Hematopoietic multipotent progenitor cell treated with erythropoietin and hydrocortisone succinate and interleukin-3 and kit ligand, for 15 days (in vitro differentiated cells): ENCODE measurements around the gene PTEN.
"Not testable (repeated sequence)": the region's sequence is repeated elsewhere in the genome, so short reads cannot be mapped to it uniquely, and the experiment has no call there.

ENCODE experiments used
- DNase-seq: peaks from one replicate; pipeline ENCODE4 v3.0.0-alpha.2; 2015; ENCODE audit warnings: low spot score

The PTEN gene

DNA sequence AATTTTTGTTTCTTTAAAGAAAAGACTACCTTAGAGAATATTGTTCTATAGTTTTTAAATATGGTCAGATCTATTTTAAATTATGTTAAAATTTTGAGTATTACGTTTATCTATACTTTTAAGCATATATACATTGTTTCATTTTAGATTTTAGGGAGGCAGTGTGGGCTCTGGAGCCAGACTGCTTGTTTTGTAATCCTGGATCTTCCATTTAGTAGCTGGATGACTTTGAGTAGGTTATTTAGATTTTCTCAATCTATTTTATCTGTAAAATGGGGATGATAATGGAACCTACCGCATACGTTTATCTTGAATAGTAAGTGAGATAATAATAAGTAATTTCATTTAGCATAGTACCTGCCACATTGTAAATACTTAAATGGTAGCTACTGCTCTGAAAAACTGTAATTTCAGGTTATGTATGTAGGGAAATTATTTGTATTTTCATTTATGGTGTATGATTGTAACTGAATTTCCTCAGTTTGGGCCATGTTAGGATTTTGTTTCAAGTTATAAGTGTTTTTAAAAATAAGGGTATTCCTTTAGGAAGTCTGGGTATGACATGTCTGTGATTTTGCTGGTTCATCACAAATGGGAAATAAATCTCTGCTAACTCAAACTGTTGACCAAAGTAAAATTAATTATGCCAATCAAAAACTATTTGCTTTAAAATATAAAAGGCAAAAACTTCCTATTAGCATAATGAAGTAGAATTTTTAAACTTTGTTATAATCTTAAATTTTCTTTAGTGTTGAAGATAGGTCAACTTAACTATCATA lies 6.5 kb downstream of the PTEN start:
- DNase-seq, result no peak

DNA sequence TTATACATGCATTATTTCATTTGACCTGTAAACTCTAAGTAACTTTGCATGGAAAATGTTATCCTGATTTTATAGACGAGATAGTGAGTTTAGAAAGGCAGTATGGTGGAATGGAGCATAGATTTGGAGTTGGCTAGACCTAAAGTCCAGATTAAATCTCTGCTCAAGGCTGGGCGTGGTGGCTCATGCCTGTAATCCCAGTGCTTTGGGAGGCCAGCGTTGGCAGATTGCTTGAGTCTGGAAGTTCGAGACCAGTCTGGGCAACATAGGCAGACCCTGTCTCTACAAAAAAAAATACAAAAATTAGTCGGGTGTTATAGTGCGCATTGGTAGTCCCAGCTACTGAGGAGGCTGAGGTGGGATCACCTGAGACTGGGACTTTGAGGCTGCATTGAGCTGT lies 9.4 kb downstream of the PTEN start:
- no peak for DNase-seq

DNA sequence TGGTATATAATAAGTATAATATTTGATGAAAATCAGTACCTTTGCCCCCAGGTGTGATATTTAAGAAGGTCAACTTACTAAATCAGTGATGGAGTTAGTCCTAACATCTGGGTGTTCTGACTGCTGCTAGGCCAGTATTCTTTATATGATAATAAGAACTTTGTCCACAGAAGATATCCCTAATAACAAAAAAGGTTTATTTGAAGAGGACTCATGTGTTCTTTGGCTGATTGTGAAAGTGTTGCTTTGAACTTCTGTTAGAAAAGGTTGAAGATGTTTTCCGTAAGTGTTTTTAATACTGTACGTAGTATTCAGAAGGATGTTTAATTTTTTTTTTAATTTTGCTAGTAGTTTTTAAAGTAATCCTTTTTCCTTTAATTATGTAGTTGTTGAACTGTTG lies 10.2 kb downstream of the PTEN start:
- no peak for DNase-seq

- DNase-seq, result no peak
Observed at GRCh38 chr10:87875929-87876571, 12.6 kb downstream of the PTEN start.

- DNase-seq, result no peak
Observed at GRCh38 chr10:87878664-87879459, 15.4 kb downstream of the PTEN start.

- no peak for DNase-seq
Observed at GRCh38 chr10:87880336-87880735, 16.9 kb downstream of the PTEN start.

DNA sequence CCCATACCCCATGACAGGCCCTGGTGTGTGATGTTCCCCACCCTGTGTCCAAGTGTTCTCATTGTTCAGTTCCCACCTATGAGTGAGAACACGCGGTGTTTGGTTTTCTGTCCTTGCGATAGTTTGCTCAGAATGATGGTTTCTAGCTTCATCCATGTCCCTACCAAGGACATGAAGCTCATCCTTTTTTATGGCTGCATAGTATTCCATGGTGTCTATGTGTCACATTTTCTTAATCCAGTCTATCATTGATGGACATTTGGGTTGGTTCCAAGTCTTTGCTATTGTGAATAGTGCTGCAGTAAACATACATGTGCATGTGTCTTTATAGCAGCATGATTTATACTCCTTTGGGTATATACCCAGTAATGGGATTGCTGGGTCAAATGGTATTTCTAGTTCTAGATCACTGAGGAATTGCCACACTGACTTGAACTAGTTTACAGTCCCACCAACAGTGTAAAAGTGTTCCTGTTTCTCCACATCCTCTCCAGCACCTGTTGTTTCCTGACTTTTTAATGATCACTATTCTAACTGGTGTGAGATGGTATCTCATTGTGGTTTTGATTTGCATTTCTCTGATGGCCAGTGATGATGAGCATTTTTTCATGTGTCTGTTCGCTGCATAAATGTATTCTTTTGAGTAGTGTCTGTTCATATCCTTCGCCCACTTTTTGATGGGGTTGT lies 18.1 kb downstream of the PTEN start:
- not testable (repeated sequence) for DNase-seq

GRCh38 chr10:87882555-87883294 lies 19.3 kb downstream of the PTEN start:
- DNase-seq, result no peak

- DNase-seq, result no peak
Observed at GRCh38 chr10:87886635-87887034, 23.2 kb downstream of the PTEN start.

- no peak for DNase-seq
Observed at GRCh38 chr10:87887146-87887545, 23.7 kb downstream of the PTEN start.

DNA sequence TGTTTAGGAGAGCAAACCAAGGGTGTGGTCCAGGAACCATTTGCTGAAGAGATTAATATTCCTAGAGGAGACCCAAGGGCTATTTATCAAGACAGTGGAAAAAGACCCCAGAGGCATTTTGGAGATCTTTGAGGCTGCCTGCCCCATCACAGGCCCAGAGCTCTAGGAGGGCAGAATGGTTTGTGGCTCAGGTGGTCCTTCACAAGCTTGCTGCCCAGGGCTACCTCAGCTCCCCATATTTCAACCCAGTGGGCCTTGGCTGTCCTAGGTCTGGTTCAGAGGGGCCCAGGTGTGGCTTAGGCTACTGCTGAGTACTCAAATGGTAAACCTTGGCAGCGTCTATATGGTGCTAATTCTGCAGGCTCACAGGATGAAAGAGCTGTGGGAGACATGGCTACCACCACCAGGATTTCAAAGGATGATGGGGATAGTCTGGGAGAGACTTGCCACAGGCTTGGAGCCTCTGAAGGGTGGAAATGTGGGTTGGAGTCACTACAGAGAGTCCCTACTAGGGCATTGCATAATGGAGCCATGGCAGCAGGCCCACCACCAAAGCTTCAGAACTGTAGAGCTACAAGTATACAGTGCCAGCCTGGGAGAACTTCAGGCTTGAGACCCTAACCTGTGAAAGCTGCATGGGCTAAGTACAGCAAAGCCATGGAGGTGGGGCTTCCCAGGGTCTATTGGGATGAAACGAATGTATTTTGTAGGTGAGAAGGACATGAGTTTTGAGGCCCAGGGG lies 24.3 kb downstream of the PTEN start:
- DNase-seq, result no peak

GRCh38 chr10:87895430-87895829 lies 32.0 kb downstream of the PTEN start:
- no peak for DNase-seq

DNA sequence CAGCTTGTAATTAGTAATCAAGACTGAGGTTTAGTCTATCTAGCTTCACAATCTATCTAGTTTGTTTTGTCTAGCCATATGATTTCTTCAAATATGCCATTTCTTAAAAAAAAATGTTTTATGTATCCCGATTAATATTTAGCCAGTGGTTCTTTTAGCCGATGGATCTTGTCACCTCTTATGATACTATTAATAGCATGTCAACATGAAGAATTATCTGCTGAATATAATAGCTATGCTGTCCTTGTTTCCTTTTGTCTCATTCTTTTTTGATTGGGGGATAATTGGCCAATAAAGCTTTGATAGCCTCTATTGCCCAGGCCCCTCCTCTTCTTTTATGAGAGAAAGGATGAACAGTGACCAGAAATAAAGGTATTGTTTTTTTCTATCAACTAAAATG lies 32.8 kb downstream of the PTEN start:
- no peak for DNase-seq

- DNase-seq, result not testable (repeated sequence)
Observed at GRCh38 chr10:87897957-87898356, 34.5 kb downstream of the PTEN start.

DNA sequence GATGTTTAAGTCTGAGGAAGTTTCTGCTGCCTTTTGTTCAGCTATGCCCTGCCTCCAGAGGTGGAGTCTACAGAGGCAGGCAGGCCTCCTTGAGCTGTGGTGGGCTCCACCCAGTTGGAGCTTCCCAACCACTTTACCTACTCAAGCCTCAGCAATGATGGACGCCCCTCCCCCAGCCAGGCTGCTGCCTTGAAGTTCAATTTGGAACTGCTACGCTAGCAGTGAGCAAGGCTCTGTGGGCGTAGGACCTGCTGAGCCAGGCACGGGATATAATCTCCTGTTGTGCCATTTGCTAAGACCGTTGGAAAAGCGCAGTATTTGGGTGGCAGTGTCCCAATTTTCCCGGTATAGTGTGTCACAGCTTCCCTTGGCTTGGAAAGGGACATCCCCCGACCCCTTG lies 40.0 kb downstream of the PTEN start:
- not testable (repeated sequence) for DNase-seq

GRCh38 chr10:87913156-87913921 lies 49.9 kb downstream of the PTEN start:
- no peak for DNase-seq

DNA sequence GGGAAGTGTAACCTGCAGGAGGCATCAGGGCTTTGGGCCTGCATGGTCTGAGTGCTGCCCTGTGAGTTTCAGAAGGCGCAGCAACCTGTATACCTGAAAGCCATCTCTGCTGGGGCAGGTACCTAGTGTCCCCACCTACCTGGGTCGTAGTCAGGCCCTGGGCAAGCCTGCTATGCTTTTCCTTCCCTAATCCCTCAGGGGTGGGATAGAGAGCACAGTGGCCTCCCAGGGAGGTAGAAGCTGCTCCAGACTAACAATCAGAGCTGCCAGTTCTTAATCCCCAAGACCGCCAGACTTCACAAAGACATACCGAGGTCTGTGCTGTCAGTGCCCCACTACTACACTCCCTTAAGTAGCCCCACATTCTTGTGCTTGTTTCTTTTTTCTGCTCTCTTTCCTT lies 52.0 kb downstream of the PTEN start:
- no peak for DNase-seq

- no peak for DNase-seq
Observed at GRCh38 chr10:87915989-87916388, 52.6 kb downstream of the PTEN start.

- DNase-seq, result no peak
Observed at GRCh38 chr10:87916515-87916914, 53.1 kb downstream of the PTEN start.

DNA sequence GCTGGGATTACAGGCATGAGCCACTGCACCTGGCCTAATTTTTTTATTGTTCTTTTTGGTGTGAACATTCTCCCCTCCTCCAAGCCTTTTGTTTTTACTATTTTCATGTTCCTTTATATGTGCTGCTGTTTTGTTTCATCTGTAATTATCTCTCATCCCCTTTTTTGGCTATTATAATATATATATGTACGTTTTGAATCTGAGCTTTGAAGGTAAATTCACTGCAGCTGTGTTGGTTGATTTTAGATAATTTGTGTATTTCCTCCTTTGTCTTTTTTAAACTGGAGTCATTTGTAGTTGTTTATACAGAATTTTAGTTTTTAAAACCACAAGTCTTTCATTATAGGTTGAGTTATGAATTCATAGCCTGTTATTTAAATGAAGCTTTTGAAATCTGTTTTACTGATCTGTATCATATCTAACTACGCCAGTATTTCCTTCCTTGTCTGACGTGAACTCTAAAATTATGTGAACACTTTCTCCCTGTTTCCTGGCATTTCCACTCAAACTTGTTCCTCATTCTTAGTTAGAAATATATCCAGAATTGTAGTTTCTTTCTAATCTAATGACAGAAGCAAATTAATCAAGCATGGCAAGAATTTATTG lies 54.9 kb downstream of the PTEN start:
- DNase-seq, result no peak
